KMS-11 (cell line): ENCODE data around the gene GHDC.

Experiments used
- H2AFZ ChIP-seq: fragments of 200-600 bp; sonication (generic); 2 replicates; pipeline ENCODE4 v1.6.1; 2016; ENCODE audit warnings: antibody characterized with exemption, mixed run types, low read depth
- H3K27ac ChIP-seq: fragments of 200-600 bp; sonication (generic); 2 replicates; pipeline ENCODE4 v1.6.1; 2016; ENCODE audit warnings: mild to moderate bottlenecking, mixed run types
- H3K27me3 ChIP-seq: fragments of 200-600 bp; sonication (generic); 2 replicates; pipeline ENCODE4 v1.6.1; 2017; ENCODE audit warnings: mild to moderate bottlenecking, low read depth, mixed run types, moderate library complexity; ENCODE audit not compliant: insufficient read depth
- H3K36me3 ChIP-seq: fragments of 200-600 bp; sonication (generic); 2 replicates; pipeline ENCODE4 v1.6.1; 2017; ENCODE audit warnings: mild to moderate bottlenecking, mixed run types; ENCODE audit not compliant: insufficient read depth
- H3K4me1 ChIP-seq: fragments of 200-600 bp; sonication (generic); 2 replicates; pipeline ENCODE4 v1.6.1; 2016; ENCODE audit warnings: mild to moderate bottlenecking, low read depth, mixed run types; ENCODE audit not compliant: poor library complexity, severe bottlenecking
- H3K4me2 ChIP-seq: fragments of 200-600 bp; sonication (generic); 2 replicates; pipeline ENCODE4 v1.7.0; 2016; ENCODE audit warnings: mild to moderate bottlenecking, mixed run types
- H3K4me3 ChIP-seq: fragments of 200-600 bp; sonication (generic); IDR thresholded peaks from 2 replicates; pipeline ENCODE4 v1.6.1; 2017; ENCODE audit warnings: low read depth, low read length, mixed read lengths; ENCODE audit not compliant: insufficient read depth
- H3K79me2 ChIP-seq: fragments of 200-600 bp; sonication (generic); 2 replicates; pipeline ENCODE4 v1.6.1; 2016; ENCODE audit warnings: low read depth, mixed run types; ENCODE audit not compliant: insufficient read depth
- H3K9ac ChIP-seq: fragments of 200-600 bp; sonication (generic); 2 replicates; pipeline ENCODE4 v1.6.1; 2016; ENCODE audit warnings: mild to moderate bottlenecking, mixed run types
- H4K20me1 ChIP-seq: fragments of 200-600 bp; sonication (generic); 2 replicates; pipeline ENCODE4 v1.6.1; 2016; ENCODE audit warnings: mild to moderate bottlenecking, mixed run types; ENCODE audit not compliant: insufficient read depth
- CTCF ChIP-seq: fragments of 200-600 bp; sonication (generic); conservative IDR thresholded peaks from 2 replicates; pipeline ENCODE4 v1.6.1; 2017; ENCODE audit warnings: low read depth, mild to moderate bottlenecking, antibody characterized with exemption, low read length, moderate library complexity, mixed read lengths

Gene GHDC

GRCh38 chr17:42165751-42166150 is 28.5 kb downstream of the GHDC start:
- H3K27me3 ChIP-seq: peaks cover 6% of the 10 kb centered on the region
- no peak overlapping the region for H3K4me3 ChIP-seq
- no peak for TF ChIP-seq CTCF
- H3K36me3 ChIP-seq: no peaks in the 10 kb centered on the region
- H3K9ac ChIP-seq: no peak overlapping the region
- H3K4me2 ChIP-seq: no peak overlapping the region
- H4K20me1 ChIP-seq: no peaks in the 10 kb centered on the region
- H3K4me1 ChIP-seq: no peaks in the 10 kb centered on the region
- no peak overlapping the region for H2AFZ ChIP-seq
- no peaks in the 10 kb centered on the region for H3K79me2 ChIP-seq
- no peak overlapping the region for H3K27ac ChIP-seq

DNA sequence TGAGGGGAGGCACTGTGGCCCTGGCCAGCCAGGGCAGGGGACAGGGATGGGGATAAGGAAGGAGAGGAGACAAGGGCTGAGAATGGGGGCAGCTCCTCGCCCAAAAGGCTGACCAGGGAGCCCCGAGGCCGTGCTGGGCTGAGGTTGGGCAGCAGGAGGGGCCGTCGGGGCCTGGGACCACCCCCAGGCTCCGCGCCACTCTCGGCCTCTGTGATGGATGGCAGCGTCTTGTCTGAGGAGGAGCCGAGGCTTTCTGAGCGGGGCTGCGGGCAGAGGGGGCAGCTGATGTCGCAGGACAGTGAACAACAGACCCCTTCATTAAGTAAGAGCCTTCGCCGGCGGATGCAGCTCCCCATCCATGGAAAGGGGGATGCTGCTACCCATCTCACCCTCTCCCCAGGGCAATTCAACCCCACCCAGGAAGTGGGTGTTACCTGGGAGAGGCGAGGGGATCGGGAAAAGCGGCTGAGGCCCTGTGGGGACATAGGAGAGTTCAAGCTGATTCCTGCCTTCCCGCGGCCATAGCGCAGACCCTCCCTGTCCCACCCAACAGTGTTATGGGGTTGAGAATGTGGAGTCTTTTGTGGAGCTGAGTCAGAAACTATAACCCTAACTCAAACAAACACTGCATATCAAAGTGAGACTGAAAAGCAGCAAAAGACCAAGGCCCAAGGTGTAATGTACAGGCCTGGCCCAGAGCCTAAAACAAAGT is 30.4 kb downstream of the GHDC start:
- H3K4me1 ChIP-seq: no peaks in the 10 kb centered on the region
- no peaks in the 10 kb centered on the region for H3K79me2 ChIP-seq
- H3K4me3 ChIP-seq: no peak overlapping the region
- H3K36me3 ChIP-seq: no peaks in the 10 kb centered on the region
- no peak overlapping the region for H3K9ac ChIP-seq
- H3K27me3 ChIP-seq: peaks cover 6% of the 10 kb centered on the region
- no peak overlapping the region for H3K27ac ChIP-seq
- H2AFZ ChIP-seq: no peak overlapping the region
- no peak overlapping the region for H3K4me2 ChIP-seq
- no peaks in the 10 kb centered on the region for H4K20me1 ChIP-seq
- TF ChIP-seq CTCF: no peak

GRCh38 chr17:42163113-42163512 is 31.2 kb downstream of the GHDC start:
- Histone ChIP-seq H3K4me3 (no peak overlapping the region), H2AFZ (no peak overlapping the region), H3K4me2 (no peak overlapping the region), H3K79me2 (no peaks in the 10 kb centered on the region), H3K27ac (no peak overlapping the region), H4K20me1 (no peaks in the 10 kb centered on the region), H3K9ac (no peak overlapping the region), H3K4me1 (no peaks in the 10 kb centered on the region), H3K36me3 (no peaks in the 10 kb centered on the region), H3K27me3 (peaks cover 4% of the 10 kb centered on the region)
- TF ChIP-seq CTCF: peak; percentile 70

DNA sequence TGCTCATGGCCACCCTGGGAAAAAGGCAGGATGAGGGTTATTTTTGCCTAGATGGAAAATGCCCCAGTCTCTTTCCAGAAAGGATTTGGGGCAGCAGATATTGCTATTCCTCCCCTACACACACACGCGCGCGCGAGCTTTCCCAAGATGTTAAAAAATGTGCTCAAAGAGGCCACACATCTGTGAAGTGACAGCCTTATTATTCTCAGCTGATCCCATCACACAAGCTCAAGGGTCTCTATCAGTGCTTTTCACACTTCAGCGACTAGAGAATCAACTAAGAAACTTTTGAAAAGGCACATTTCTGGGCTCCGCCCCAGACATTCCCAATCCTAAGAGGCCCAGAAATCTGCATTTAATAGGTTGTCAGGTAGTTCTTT is 33.8 kb downstream of the GHDC start:
- H3K4me3 ChIP-seq: no peak overlapping the region
- H4K20me1 ChIP-seq: no peaks in the 10 kb centered on the region
- no peak overlapping the region for H2AFZ ChIP-seq
- no peak for TF ChIP-seq CTCF
- H3K36me3 ChIP-seq: no peaks in the 10 kb centered on the region
- H3K27ac ChIP-seq: no peak overlapping the region
- H3K9ac ChIP-seq: no peak overlapping the region
- no peaks in the 10 kb centered on the region for H3K79me2 ChIP-seq
- H3K4me1 ChIP-seq: no peaks in the 10 kb centered on the region
- no peaks in the 10 kb centered on the region for H3K27me3 ChIP-seq
- no peak overlapping the region for H3K4me2 ChIP-seq
